GM06990 (cell line): ENCODE data around the gene EDARADD.

Experiments
- DNase-seq: peaks from one replicate; pipeline ENCODE4 v3.0.0-alpha.2; 2011; ENCODE audit not compliant: insufficient read length; ENCODE audit errors: extremely low read depth
- H3K27me3 ChIP-seq: replicated peaks from 2 replicates; pipeline ENCODE4 v1.6.0; 2011; ENCODE audit warnings: low read length; ENCODE audit not compliant: control insufficient read depth, insufficient read depth
- H3K36me3 ChIP-seq: 2 replicates; pipeline ENCODE4 v1.5.1; 2011; ENCODE audit warnings: low read length; ENCODE audit not compliant: control insufficient read depth, insufficient read depth
- H3K4me3 ChIP-seq: replicated peaks from 2 replicates; pipeline ENCODE4 v1.5.1; 2011; ENCODE audit warnings: low read depth, mild to moderate bottlenecking, control low read depth, low read length
- CTCF ChIP-seq: IDR thresholded peaks from 2 replicates; pipeline ENCODE4 v1.5.1; 2011; ENCODE audit warnings: low read length, control low read depth, mild to moderate bottlenecking, inconsistent platforms; ENCODE audit not compliant: insufficient read depth, poor library complexity, severe bottlenecking

EDARADD gene

GRCh38 chr1:236471653-236472052 lies 77.6 kb downstream of the EDARADD start:
- no peak overlapping the region for H3K4me3 ChIP-seq
- TF ChIP-seq CTCF = no peak
- no peaks in the 10 kb centered on the region for H3K36me3 ChIP-seq
- H3K27me3 ChIP-seq = no peaks in the 10 kb centered on the region; the same call in 1 of the 2 replicates
- DNase-seq = no peak

GRCh38 chr1:236472850-236473788 lies 79.0 kb downstream of the EDARADD start:
- TF ChIP-seq CTCF = no peak
- DNase-seq = no peak
- H3K36me3 ChIP-seq = no peaks in the 10 kb centered on the region
- H3K4me3 ChIP-seq = no peak overlapping the region
- H3K27me3 ChIP-seq = no peaks in the 10 kb centered on the region; the same call in 1 of the 2 replicates

GRCh38 chr1:236476019-236476418 lies 81.9 kb downstream of the EDARADD start:
- TF ChIP-seq CTCF = no peak
- Histone ChIP-seq H3K27me3 (no peaks in the 10 kb centered on the region; the same call in 1 of the 2 replicates), H3K4me3 (no peak overlapping the region), H3K36me3 (no peaks in the 10 kb centered on the region)
- DNase-seq = no peak

GRCh38 chr1:236480758-236481436 lies 86.8 kb downstream of the EDARADD start:
- Histone ChIP-seq H3K27me3 (no peaks in the 10 kb centered on the region), H3K36me3 (no peaks in the 10 kb centered on the region), H3K4me3 (no peak overlapping the region)
- no peak for DNase-seq
- TF ChIP-seq CTCF = no peak

DNA sequence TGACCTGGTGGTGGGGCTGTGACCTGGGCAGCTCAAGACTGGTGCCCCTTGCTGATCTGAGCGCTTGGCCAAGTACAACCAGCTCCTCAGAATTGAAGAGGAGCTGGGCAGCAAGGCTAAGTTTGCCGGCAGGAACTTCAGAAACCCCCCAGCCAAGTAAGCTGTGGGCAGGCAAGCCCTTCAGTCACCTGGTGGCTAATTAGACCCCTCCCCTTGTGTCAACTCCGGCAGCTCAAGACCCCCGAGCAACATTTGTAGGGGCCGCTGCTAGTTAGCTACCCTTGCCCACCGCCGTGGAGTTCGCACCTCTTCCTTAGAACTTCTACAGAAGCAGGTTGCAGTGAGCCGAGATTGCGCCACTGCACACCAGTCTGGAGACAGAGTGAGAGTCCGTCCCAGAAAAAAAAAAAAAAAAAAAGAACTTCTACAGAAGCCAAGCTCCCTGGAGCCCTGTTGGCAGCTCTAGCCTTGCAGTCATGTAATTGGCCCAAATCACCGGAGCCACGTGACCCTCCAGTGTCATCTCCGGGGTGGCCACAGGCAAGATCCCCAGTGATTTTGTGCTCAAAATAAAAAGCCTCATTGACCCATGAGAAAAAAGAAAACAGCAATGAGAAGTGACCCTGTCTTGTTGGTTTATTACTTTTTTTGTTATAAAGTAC lies 90.4 kb downstream of the EDARADD start:
- no peak overlapping the region for H3K4me3 ChIP-seq
- no peak for DNase-seq
- no peaks in the 10 kb centered on the region for H3K27me3 ChIP-seq
- H3K36me3 ChIP-seq = no peaks in the 10 kb centered on the region
- TF ChIP-seq CTCF = no peak
